Parathyroid adenoma (tissue), 2 donors: ENCODE results near the gene ENTREP1.

ENCODE experiments used
- H2AFZ ChIP-seq: fragments of 300-600 bp; sonication (generic); one replicate; pipeline ENCODE4 v1.7.0; 2017; ENCODE audit warnings: antibody characterized with exemption, mild to moderate bottlenecking
- H3K27ac ChIP-seq: fragments of 300-600 bp; sonication (generic); one replicate; pipeline ENCODE4 v1.7.0; 2017
- H3K27me3 ChIP-seq: fragments of 300-600 bp; sonication (generic); one replicate; pipeline ENCODE4 v1.7.0; 2017; ENCODE audit warnings: low read length; ENCODE audit not compliant: control insufficient read depth, insufficient read depth
- H3K36me3 ChIP-seq: fragments of 300-600 bp; sonication (generic); one replicate; pipeline ENCODE4 v1.7.0; 2017; ENCODE audit warnings: low read length; ENCODE audit not compliant: control insufficient read depth, insufficient read depth
- H3K4me1 ChIP-seq: fragments of 300-600 bp; sonication (generic); one replicate; pipeline ENCODE4 v1.7.0; 2017; ENCODE audit warnings: control low read depth
- H3K4me2 ChIP-seq: fragments of 300-600 bp; sonication (generic); one replicate; pipeline ENCODE4 v1.7.0; 2017; ENCODE audit warnings: low read length
- H3K4me3 ChIP-seq: fragments of 300-600 bp; sonication (generic); one replicate; pipeline ENCODE4 v1.7.0; 2017; ENCODE audit warnings: low read depth, low read length
- H3K79me2 ChIP-seq: fragments of 300-600 bp; sonication (generic); one replicate; pipeline ENCODE4 v1.7.0; 2017; ENCODE audit warnings: control low read depth
- H3K9ac ChIP-seq: fragments of 300-600 bp; sonication (generic); one replicate; pipeline ENCODE4 v1.7.0; 2017; ENCODE audit warnings: mild to moderate bottlenecking
- H3K9me3 ChIP-seq: fragments of 300-600 bp; sonication (generic); one replicate; pipeline ENCODE4 v1.7.0; 2017; ENCODE audit warnings: low read length; ENCODE audit not compliant: control insufficient read depth
- CTCF ChIP-seq: fragments of 300-600 bp; sonication (generic); IDR thresholded peaks from one replicate; pipeline ENCODE4 v1.7.0; 2017; ENCODE audit warnings: antibody characterized with exemption, mild to moderate bottlenecking
- donor health status: primary hyperparathyroidism.

Gene ENTREP1

DNA sequence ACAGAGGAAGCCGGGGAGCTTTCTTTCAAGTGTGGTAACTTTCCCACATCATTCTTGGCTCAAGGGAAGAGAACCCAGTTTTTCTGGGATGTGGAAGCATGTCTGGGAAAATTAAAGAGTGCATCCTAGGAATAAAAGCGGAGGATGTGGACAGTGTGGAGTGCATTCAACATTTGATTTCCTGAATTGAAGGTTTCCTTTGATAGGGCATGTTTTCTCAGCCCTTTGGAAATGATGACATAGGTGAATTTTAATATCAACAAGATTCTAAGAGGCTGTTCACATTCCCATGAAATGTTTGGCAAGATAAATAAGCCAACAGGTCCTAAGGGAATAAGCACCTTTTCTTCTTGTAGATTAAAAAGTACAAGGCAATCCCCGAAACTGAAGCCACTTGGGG, 63.6 kb downstream of the ENTREP1 start:
- Histone ChIP-seq H3K4me2 (no peak overlapping the region), H3K36me3 (no peaks in the 10 kb centered on the region), H3K27me3 (no peaks in the 10 kb centered on the region), H3K9me3 (no peaks in the 10 kb centered on the region), H3K79me2 (no peaks in the 10 kb centered on the region), H3K4me3 (no peak overlapping the region), H2AFZ (no peak overlapping the region), H3K9ac (no peak overlapping the region), H3K4me1 (no peaks in the 10 kb centered on the region), H3K27ac (no peak overlapping the region)
- TF ChIP-seq CTCF = no peak

DNA sequence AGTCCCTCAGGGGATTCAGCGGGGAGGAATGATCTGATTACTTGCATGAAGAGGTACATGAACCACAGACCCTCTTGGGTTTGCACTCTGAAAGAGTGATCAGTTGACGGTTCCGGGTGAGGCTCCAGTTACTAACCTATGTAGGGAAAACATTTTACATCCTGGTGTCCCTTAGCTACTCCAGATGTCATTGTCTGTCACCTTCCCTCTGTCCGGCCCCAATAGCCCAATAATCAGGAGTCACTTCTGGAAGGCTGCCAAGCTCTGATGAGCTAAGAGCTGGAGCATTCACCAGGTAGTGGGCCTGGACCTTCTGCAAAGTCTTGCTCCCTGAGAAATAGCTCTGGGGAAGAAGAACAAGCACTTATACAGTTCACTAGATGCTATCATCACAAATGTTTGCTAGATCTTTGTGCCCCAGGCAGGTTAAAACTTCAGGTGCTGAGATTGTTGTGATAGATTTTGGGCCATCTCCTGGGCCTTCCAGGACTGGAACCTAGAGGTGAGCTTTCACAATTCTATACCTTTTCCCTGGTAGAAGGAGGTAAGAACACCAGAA, 64.5 kb downstream of the ENTREP1 start:
- no peak overlapping the region for H3K4me3 ChIP-seq
- no peaks in the 10 kb centered on the region for H3K4me1 ChIP-seq
- H2AFZ ChIP-seq = no peak overlapping the region
- H3K27ac ChIP-seq = no peak overlapping the region
- no peak for TF ChIP-seq CTCF
- H3K79me2 ChIP-seq = no peaks in the 10 kb centered on the region
- no peaks in the 10 kb centered on the region for H3K27me3 ChIP-seq
- H3K9me3 ChIP-seq = no peaks in the 10 kb centered on the region
- H3K36me3 ChIP-seq = no peaks in the 10 kb centered on the region
- no peak overlapping the region for H3K4me2 ChIP-seq
- no peak overlapping the region for H3K9ac ChIP-seq

DNA sequence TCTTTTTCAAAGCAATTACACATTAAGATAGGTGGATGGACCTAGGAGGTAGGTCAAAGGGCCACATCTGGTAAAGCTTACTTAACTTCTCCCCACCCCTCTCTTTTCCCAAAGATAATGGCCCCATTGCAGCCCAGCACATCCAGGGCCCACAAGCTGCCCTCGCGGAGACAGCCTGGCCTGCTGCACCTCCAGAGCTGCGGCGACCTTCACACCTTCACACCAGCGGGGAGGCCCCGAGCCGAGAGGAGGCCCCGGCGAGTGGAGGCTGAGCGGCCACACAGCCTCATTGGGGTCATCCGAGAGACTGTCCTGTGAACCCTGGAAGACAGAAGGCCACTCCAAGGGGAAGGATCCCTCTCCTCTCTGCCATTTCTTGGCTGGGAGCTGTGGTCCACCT, 66.5 kb downstream of the ENTREP1 start:
- H3K79me2 ChIP-seq = no peaks in the 10 kb centered on the region
- H3K4me3 ChIP-seq = no peak overlapping the region
- H3K4me1 ChIP-seq = no peaks in the 10 kb centered on the region
- no peaks in the 10 kb centered on the region for H3K36me3 ChIP-seq
- H3K27ac ChIP-seq = no peak overlapping the region
- no peaks in the 10 kb centered on the region for H3K9me3 ChIP-seq
- H3K4me2 ChIP-seq = no peak overlapping the region
- no peak for TF ChIP-seq CTCF
- no peaks in the 10 kb centered on the region for H3K27me3 ChIP-seq
- H2AFZ ChIP-seq = no peak overlapping the region
- no peak overlapping the region for H3K9ac ChIP-seq

DNA sequence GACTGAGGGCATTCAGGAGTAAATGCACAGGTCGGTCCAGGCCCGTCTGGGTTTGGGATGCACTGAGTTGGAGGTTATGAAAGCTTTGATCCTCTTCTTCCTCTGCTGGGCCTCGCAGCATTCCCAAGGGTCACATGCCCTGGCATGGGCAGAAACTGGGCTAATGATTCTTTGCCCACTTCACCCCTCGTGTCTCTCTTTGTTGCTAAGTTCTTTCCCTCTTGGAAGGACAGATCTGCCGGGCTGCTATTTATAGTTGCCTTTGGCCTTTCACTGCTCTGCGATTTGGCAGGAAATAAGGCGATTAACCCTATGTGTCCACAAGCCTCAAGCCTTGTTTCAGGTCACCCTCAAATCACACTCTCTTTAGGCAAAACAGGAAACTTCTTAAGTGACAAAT, 66.9 kb downstream of the ENTREP1 start:
- H3K4me1 ChIP-seq = no peaks in the 10 kb centered on the region
- H3K9me3 ChIP-seq = no peaks in the 10 kb centered on the region
- no peak overlapping the region for H3K4me2 ChIP-seq
- no peaks in the 10 kb centered on the region for H3K79me2 ChIP-seq
- H3K4me3 ChIP-seq = no peak overlapping the region
- H2AFZ ChIP-seq = no peak overlapping the region
- H3K36me3 ChIP-seq = no peaks in the 10 kb centered on the region
- no peaks in the 10 kb centered on the region for H3K27me3 ChIP-seq
- no peak overlapping the region for H3K27ac ChIP-seq
- TF ChIP-seq CTCF = no peak
- no peak overlapping the region for H3K9ac ChIP-seq

- Histone ChIP-seq H3K4me1 (no peaks in the 10 kb centered on the region), H2AFZ (no peak overlapping the region), H3K4me3 (no peak overlapping the region), H3K79me2 (no peaks in the 10 kb centered on the region), H3K27ac (no peak overlapping the region), H3K36me3 (no peaks in the 10 kb centered on the region), H3K9ac (no peak overlapping the region), H3K9me3 (no peaks in the 10 kb centered on the region), H3K4me2 (no peak overlapping the region), H3K27me3 (no peaks in the 10 kb centered on the region)
- TF ChIP-seq CTCF = no peak
Observed at GRCh38 chr9:69392826-69393225, 67.8 kb downstream of the ENTREP1 start.
